HG02973 (cell line): ENCODE results near the gene SLC27A3.
A peak's percentile ranks its signal among the peaks of the same experiment; 100 is the strongest.

Source experiments
- ATAC-seq: cut with Tn5 transposase; IDR thresholded peaks from one replicate; pipeline ENCODE4 v1.9.1; 2021; ENCODE audit warnings: moderate library complexity; ENCODE audit not compliant: unreplicated experiment

Gene SLC27A3

DNA sequence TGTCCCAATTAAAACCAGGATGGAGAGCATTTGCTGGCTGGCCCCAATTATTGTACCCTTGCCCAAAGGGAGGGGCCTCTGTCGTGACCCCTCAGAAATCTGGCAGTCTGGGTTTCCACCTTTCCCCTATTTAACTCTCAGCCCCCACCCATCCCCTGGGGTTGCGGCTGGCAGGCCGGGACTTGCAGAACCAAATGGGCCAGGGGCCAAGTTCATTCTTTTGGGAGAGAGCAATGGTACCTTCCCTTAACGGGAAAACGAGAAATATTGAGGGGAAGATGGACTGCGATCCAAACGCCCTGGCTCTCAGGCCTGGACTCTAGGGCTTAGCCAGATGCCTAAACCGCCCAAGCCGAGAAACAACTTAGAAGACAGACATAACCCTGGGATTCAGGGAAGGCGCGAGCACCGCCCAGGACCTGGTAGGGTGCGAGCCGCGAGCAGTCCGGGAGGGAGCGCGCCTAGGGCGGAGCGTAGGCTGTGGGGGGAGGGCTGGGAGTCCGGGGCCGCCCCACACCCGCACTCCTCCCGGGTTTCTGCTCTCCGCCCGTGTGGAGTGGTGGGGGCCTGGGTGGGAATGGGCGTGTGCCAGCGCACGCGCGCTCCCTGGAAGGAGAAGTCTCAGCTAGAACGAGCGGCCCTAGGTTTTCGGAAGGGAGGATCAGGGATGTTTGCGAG is at the start of gene SLC27A3:
Gene SLC27A3 (plus strand): TSS at position 628 of the 678 bp plus-strand sequence. CDS start 91 bp downstream, outside the sequence.
- no peak for ATAC-seq

- peak; percentile 95 for ATAC-seq
Measured at GRCh38 chr1:153727463-153728304, 47.5 kb upstream of the SLC27A3 start, which contains the start of gene INTS3. TSS of gene INTS3 (plus strand) at chr1:153728050. CDS start at chr1:153728635, 585 bp downstream.

GRCh38 chr1:153728305-153729066 is 46.7 kb upstream of the SLC27A3 start:
- no peak for ATAC-seq

DNA sequence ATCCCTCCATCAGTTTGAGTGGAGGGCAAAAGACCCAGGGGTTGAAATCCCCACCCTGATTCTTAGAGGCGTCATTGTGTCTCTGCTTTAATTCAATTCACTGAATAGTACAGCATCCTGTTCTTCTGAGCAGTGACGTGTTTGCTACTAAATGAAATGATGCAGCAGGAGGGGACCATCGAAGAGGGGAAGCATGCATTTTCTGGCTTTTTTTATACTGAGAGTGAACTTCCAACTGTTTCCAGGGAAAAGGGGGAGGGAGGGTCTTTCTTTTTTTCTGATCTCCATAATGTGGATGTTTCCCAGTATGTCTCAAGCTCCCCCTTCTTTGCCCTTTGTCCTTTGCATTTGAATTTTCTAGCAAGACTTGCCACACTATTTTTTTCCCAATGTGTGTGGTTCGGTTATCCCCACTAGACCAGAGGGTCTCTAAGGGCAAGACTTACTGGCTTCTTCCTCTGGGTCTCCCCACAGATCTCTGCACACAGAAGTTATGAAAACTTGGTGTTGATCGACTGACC is 44.7 kb upstream of the SLC27A3 start:
- ATAC-seq: no peak

DNA sequence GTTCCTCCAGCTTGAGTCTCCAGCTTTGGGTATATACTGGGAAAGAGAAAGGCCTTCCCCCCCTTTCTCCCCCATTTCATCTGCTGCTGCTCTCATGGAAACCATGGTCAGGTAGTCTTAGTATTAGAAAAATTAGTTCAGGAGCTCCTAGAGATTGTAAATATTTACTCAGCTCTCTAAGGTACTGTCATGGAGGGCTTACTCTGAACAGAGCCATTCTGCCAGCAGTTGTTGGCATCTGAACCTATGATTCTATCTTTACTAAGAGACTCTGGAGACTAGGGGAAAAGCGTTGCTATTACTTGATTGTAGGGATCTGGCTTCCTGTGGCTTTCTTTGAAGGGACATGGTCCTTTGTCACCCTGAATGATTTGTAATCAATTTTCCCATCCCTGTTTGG is 41.2 kb upstream of the SLC27A3 start:
- ATAC-seq: no peak

- ATAC-seq: no peak
Measured at GRCh38 chr1:153734396-153735089, 40.7 kb upstream of the SLC27A3 start.

GRCh38 chr1:153735090-153735420 is 40.2 kb upstream of the SLC27A3 start:
- no peak for ATAC-seq

- ATAC-seq: no peak
Measured at GRCh38 chr1:153741986-153742385, 33.2 kb upstream of the SLC27A3 start.

DNA sequence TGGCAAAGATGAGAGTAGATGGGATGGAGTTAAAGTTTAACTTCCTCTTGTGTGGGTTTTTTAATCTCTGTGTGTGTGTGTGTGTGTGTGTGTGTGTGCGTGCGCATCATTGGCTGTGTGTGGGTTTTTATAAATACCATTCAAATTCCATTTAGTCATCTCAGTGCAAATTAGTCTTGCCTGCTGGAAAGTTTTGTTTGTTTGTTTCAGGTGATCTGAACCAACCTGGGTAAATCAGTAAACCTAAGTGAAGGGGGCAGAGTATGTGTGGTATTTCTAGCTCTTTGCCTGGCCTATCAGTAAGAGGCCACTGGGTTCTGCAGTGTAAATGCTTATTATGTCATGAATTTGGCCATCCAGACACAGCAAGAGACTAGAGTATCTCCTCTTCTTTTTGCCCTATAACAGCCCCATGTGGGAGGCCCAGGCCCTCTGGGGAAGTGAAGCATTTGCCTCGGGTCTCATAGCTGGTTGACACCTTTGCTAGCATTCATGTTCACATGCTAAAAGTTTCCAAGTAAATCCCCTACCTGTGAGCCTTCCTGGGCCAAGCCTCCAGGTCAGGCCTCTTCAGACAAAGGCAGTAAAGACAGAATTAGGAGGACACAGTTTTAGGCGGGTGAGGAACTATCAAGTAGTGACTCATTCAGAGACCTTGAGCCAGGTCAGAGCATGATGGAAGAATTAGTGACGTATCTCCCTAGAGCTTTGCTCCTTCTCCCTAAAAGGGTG is 32.6 kb upstream of the SLC27A3 start:
- peak; percentile 50 for ATAC-seq

DNA sequence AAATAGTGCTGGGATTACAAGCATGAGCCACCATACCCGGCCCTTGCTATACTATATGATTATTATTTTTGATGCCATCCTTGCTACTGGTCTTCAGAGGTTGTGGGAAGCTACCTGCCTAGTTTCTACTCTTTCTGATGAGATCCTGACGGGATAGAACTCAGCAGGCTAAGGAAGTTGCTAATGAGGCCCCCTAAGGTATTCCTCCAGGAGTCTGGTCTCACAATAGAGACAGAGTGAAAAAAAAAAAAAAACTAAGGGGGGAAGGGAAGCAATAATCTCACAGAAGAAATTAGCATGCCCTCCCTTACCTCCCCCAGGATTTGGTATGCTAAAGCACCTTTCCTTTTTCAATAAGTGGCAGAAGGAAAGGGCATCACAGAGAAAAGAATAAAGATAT is 29.8 kb upstream of the SLC27A3 start:
- no peak for ATAC-seq

DNA sequence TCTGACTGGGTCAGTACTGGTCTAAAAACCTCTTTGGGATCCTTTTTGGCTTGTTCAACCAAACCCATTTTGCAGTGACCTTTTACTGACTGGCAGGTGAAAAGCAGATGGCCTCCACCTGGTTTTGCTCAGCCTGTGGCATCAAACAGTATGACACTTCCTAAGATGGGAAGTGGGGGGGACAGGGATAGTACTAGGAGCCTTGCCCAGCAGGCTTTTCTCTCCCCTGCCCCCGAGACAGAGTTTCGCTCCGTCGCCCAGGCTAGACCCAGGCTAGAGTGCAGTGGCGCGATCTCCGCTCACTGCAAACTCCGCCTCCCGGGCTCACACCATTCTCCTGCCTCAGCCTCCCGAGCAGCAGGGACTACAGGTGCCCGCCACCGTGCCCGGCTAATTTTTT is 29.0 kb upstream of the SLC27A3 start:
- ATAC-seq: no peak

DNA sequence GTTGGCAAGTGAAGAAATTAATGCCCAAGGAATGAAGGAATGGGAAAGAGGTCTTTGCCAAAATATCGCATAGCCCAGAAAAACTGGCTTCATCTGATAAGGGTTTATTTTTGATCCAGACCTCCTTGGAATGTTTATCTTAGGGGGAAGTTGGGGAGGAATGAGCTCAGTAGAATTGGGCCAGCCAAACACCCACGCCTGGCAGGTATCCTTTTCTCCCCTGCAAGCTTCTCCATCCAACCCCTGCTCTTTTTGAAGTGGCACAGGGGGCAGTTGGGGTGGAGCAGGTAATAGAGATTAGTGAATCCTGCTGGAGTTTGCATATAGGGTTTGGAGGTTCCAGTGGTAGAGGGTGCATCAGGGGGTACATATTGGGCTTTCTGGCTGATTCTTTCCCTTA is 26.3 kb upstream of the SLC27A3 start:
- no peak for ATAC-seq

DNA sequence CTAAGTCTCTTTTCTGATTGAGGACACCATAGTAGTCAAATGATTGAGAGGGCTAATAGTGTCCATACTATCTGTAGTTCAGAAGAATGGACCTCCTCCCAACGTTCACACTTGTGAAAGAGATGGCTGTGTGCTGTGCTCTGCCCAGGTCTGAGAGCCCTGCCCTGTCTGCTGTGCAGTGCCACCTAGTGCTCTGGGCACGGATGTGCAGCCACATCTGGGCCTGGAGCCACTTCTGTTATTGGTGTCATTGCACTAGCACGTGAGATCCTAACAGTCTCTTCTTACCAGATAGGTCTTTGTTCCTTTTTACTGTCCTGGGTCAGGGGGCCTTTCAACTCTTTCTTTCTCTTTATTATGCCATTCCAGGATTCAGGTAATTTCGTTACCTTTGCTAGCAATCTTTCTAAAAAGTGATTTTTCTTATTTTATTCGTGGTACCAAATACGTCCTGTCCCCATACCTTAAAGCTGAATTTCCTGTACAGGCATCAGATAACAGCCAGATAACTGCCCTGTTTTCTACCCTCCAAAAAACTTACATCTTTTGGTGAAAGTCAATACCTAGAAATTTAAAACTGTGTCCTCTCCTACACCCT is 25.7 kb upstream of the SLC27A3 start:
- ATAC-seq: peak; percentile 83

DNA sequence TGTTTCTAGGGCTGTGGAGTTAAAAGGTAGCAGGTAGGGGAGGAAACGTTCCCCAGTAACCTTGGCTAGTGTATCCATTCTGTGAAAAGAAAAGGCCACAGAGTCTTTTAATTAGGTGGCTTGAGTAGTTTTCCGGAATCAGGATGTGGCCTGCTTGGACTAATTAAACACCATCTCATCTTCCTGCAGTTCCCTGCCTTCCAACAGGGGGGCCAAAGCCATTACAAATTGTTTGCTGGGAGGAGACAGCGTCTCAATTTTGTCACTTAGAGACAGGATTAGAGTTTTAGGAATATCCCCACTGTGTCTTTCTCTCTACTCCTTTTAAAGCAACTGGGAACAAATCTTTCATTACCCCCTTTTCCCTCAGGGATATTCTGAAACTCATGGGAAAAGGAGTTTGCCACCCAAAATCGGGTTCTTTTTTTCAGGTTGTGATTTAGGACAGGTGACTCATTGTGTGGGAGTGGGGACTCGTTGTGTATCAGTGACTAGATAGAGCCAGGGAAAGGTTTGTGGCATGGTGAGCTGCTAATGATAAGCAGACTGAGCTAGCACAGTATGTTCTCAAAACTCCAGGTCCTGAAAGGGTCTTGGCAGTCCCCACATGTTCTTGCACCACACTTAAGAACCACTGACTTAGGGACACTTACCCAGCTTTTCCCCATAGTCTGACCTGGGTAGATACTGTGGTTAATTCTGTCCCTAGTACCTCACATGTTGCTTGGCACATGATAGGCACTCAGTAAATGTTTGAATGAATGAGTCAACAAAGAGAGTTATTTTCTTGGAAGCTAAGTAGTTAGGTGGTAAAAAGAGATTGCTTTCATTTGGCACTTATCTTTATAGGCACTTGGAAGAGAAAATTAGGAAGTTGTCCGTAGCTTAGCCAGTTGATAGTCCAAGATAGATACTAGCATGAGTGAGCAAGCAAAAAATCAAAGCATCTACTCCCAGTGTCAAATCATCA is 24.9 kb upstream of the SLC27A3 start:
- no peak for ATAC-seq

- ATAC-seq: no peak
Measured at GRCh38 chr1:153752072-153752471, 23.1 kb upstream of the SLC27A3 start.

GRCh38 chr1:153752571-153753195 is 22.5 kb upstream of the SLC27A3 start:
- ATAC-seq: no peak

GRCh38 chr1:153754266-153754665 is 20.9 kb upstream of the SLC27A3 start:
- no peak for ATAC-seq

GRCh38 chr1:153760440-153760839 is 14.8 kb upstream of the SLC27A3 start:
- no peak for ATAC-seq
